Bronchial epithelial cell (primary cell): Measurements from ENCODE around the gene ELAPOR1. TPM values are rescaled to one million over a fixed set of nuclear protein-coding genes. Genes with fewer than 3 reads are reported as not detected.
A peak's percentile ranks its signal among the peaks of the same experiment; 100 is the strongest.

Experiments used
- DNase-seq: peaks from one replicate; pipeline ENCODE4 v3.0.0-alpha.2; 2010; ENCODE audit warnings: low read depth
- FAIRE-seq: peaks from 2 replicates; lab custom pipeline; 2011; peaks lifted over from hg19 to GRCh38; lab: Jason Lieb, UNC
- H3K27me3 ChIP-seq: 2 replicates; pipeline ENCODE4 v1.5.1; 2011; ENCODE audit warnings: low read length; ENCODE audit not compliant: control insufficient read depth, insufficient read depth
- H3K36me3 ChIP-seq: 2 replicates; pipeline ENCODE4 v1.5.1; 2011; ENCODE audit warnings: low read length; ENCODE audit not compliant: control insufficient read depth, insufficient read depth
- H3K4me3 ChIP-seq: 2 replicates; pipeline ENCODE4 v1.5.1; 2011; ENCODE audit warnings: mild to moderate bottlenecking, low read depth, low read length, control low read depth
- CTCF ChIP-seq: IDR thresholded peaks from 2 replicates; pipeline ENCODE4 v1.5.1; 2011; ENCODE audit warnings: mild to moderate bottlenecking, moderate library complexity, low read length, control low read depth, inconsistent platforms; ENCODE audit not compliant: insufficient read depth, severe bottlenecking
- total RNA-seq: library from RNA; depleted of rRNA; stranded (reverse); fragments of >200 nt; gene quantifications from 2 replicates; pipeline ENCODE4 v1.2.1, GENCODE V29; 2014

ELAPOR1 gene
- total RNA-seq, 1 donor from 2014 or later, result not detected

GRCh38 chr1:109156916-109157385, 43.0 kb downstream of the ELAPOR1 start:
- FAIRE-seq, result no peak
- H3K4me3 ChIP-seq, result no peak overlapping the region
- TF ChIP-seq CTCF, result no peak
- DNase-seq, result no peak
- no peaks in the 10 kb centered on the region for H3K36me3 ChIP-seq
- H3K27me3 ChIP-seq, result no peaks in the 10 kb centered on the region

GRCh38 chr1:109158433-109158832, 44.5 kb downstream of the ELAPOR1 start:
- no peak for FAIRE-seq
- H3K4me3 ChIP-seq, result no peak overlapping the region
- no peaks in the 10 kb centered on the region for H3K36me3 ChIP-seq
- DNase-seq, result no peak
- no peaks in the 10 kb centered on the region for H3K27me3 ChIP-seq
- TF ChIP-seq CTCF, result no peak

- no peaks in the 10 kb centered on the region for H3K27me3 ChIP-seq
- TF ChIP-seq CTCF, result no peak
- no peaks in the 10 kb centered on the region for H3K36me3 ChIP-seq
- no peak for FAIRE-seq
- no peak overlapping the region for H3K4me3 ChIP-seq
- DNase-seq, result no peak
Observed at GRCh38 chr1:109159326-109159725, 45.4 kb downstream of the ELAPOR1 start.

GRCh38 chr1:109160071-109160840, 46.3 kb downstream of the ELAPOR1 start:
- Histone ChIP-seq H3K36me3 (no peaks in the 10 kb centered on the region), H3K27me3 (no peaks in the 10 kb centered on the region), H3K4me3 (no peak overlapping the region)
- no peak for TF ChIP-seq CTCF
- DNase-seq (no peak), FAIRE-seq (no peak)

GRCh38 chr1:109161858-109162606, 48.1 kb downstream of the ELAPOR1 start:
- DNase-seq (peak; percentile 86), FAIRE-seq (no peak)
- Histone ChIP-seq H3K36me3 (no peaks in the 10 kb centered on the region), H3K4me3 (no peak overlapping the region), H3K27me3 (no peaks in the 10 kb centered on the region)
- no peak for TF ChIP-seq CTCF
